ENCODE measurements around the gene CREB5. TPM values are rescaled to one million over a fixed set of nuclear protein-coding genes. Genes with fewer than 3 reads are reported as not detected.

CREB5 gene
- polyA plus RNA-seq, 1 donor from 2014 or later, result 3.7 TPM

DNA sequence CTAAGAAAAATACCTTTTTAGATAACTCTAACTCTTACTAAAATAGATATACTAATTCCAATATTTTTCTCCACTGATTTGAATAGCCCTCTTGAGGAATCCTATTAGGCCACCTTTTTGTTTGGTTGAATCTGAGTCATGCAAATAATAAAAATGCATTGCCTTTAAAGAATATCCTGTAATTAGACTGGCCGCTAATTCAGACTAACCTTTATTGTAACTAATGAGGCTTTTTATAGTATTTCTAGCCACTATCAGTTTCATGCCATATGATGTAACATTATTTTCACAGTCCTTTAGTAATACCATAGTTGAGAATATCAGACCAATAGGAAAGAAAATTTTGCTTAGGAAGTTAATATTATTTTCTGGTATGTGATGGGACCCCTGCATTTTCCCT is 90.1 kb downstream of the CREB5 start:
- H3K27ac ChIP-seq (ENCODE audit: low read length), result no peak overlapping the region
- H3F3A ChIP-seq (ENCODE audit: insufficient read depth, low read length, poor library complexity, severe bottlenecking), result no peaks in the 10 kb centered on the region
- TF ChIP-seq EP300 (conservative IDR thresholded peaks at IDR 0.05; ENCODE audit: poor library complexity, severe bottlenecking) (no peak), MXI1 (conservative IDR thresholded peaks at IDR 0.05; ENCODE audit: poor library complexity, severe bottlenecking) (no peak), SMC3 (conservative IDR thresholded peaks at IDR 0.05; ENCODE audit: poor library complexity) (no peak), TAF1 (IDR thresholded peaks at IDR 0.05; ENCODE audit: low read depth) (no peak), EZH2 (IDR thresholded peaks at IDR 0.05; ENCODE audit: borderline replicate concordance, insufficient read depth, low read length, poor library complexity, severe bottlenecking) (no peak), RAD21 (conservative IDR thresholded peaks at IDR 0.05) (no peak), POLR2AphosphoS5 (IDR thresholded peaks at IDR 0.05) (no peak)
- TF ChIP-seq, protein P1, sequence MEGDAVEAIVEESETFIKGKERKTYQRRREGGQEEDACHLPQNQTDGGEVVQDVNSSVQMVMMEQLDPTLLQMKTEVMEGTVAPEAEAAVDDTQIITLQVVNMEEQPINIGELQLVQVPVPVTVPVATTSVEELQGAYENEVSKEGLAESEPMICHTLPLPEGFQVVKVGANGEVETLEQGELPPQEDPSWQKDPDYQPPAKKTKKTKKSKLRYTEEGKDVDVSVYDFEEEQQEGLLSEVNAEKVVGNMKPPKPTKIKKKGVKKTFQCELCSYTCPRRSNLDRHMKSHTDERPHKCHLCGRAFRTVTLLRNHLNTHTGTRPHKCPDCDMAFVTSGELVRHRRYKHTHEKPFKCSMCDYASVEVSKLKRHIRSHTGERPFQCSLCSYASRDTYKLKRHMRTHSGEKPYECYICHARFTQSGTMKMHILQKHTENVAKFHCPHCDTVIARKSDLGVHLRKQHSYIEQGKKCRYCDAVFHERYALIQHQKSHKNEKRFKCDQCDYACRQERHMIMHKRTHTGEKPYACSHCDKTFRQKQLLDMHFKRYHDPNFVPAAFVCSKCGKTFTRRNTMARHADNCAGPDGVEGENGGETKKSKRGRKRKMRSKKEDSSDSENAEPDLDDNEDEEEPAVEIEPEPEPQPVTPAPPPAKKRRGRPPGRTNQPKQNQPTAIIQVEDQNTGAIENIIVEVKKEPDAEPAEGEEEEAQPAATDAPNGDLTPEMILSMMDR (IDR thresholded peaks at IDR 0.05; ENCODE audit: poor library complexity, severe bottlenecking), result no peak

GRCh38 chr7:28503396-28503795 is 91.1 kb downstream of the CREB5 start:
- Histone ChIP-seq H3K4me3 (ENCODE audit: low read length) (no peak overlapping the region), H3K9me3 (ENCODE audit: low read length) (no peaks in the 10 kb centered on the region), H3K9ac (ENCODE audit: low read length) (no peak overlapping the region), H3K9me2 (ENCODE audit: insufficient read depth, low read length) (no peaks in the 10 kb centered on the region), H2AFZ (ENCODE audit: low read depth, low read length) (no peak overlapping the region), H3K79me2 (replicated peaks; ENCODE audit: insufficient read depth, low read length) (no peaks in the 10 kb centered on the region), H3K4me2 (ENCODE audit: low read length) (no peak overlapping the region), H3F3A (ENCODE audit: insufficient read depth, low read length, poor library complexity, severe bottlenecking) (no peaks in the 10 kb centered on the region), H3K36me3 (ENCODE audit: insufficient read depth, low read length) (no peaks in the 10 kb centered on the region), H3K27me3 (ENCODE audit: insufficient read depth, low read depth, low read length) (no peaks in the 10 kb centered on the region), H4K20me1 (ENCODE audit: insufficient read depth) (no peaks in the 10 kb centered on the region), H3K27ac (ENCODE audit: low read length) (no peak overlapping the region)
- TF ChIP-seq SMC3 (conservative IDR thresholded peaks at IDR 0.05; ENCODE audit: poor library complexity) (no peak), EZH2 (IDR thresholded peaks at IDR 0.05; ENCODE audit: borderline replicate concordance, insufficient read depth, low read length, poor library complexity, severe bottlenecking) (no peak), TAF1 (IDR thresholded peaks at IDR 0.05; ENCODE audit: low read depth) (no peak), EP300 (conservative IDR thresholded peaks at IDR 0.05; ENCODE audit: poor library complexity, severe bottlenecking) (no peak)
- TF ChIP-seq, protein P1 (IDR thresholded peaks at IDR 0.05; ENCODE audit: poor library complexity, severe bottlenecking), result no peak

More for the DNA sequence above, 90.1 kb downstream of the CREB5 start:
- Histone ChIP-seq H3K27me3 (ENCODE audit: insufficient read depth, low read depth, low read length) (no peaks in the 10 kb centered on the region), H4K20me1 (ENCODE audit: insufficient read depth) (no peaks in the 10 kb centered on the region), H3K9ac (ENCODE audit: low read length) (no peak overlapping the region), H3K79me2 (replicated peaks; ENCODE audit: insufficient read depth, low read length) (no peaks in the 10 kb centered on the region), H3K4me3 (ENCODE audit: low read length) (no peak overlapping the region), H3K36me3 (ENCODE audit: insufficient read depth, low read length) (no peaks in the 10 kb centered on the region), H3K4me2 (ENCODE audit: low read length) (no peak overlapping the region), H3K9me3 (ENCODE audit: low read length) (no peaks in the 10 kb centered on the region), H2AFZ (ENCODE audit: low read depth, low read length) (no peak overlapping the region), H3K9me2 (ENCODE audit: insufficient read depth, low read length) (no peaks in the 10 kb centered on the region)

DNA sequence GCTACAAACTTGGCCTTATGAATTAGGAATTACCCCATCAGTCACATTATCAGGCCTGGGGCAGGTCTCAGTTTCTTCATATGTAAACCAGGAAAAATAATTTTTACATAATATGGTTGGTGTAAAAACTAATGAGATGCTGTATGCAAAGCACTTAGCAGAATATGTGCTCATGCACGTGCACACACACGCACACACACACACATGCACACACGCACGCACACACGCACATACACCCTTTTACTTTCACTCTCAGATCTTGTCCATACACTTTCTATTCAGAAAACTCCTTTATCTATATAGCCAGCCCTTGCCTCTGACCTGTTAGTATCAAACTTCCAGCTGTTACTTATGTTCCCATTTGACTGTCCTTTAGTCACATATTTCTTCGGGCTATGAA is 92.7 kb downstream of the CREB5 start:
- H3K9me2 ChIP-seq (ENCODE audit: insufficient read depth, low read length), result no peaks in the 10 kb centered on the region
- no peak overlapping the region for H3K27ac ChIP-seq (ENCODE audit: low read length)
- H3K79me2 ChIP-seq (replicated peaks; ENCODE audit: insufficient read depth, low read length), result no peaks in the 10 kb centered on the region
- H2AFZ ChIP-seq (ENCODE audit: low read depth, low read length), result no peak overlapping the region
- no peak overlapping the region for H3K4me2 ChIP-seq (ENCODE audit: low read length)
- H3K27me3 ChIP-seq (ENCODE audit: insufficient read depth, low read depth, low read length), result no peaks in the 10 kb centered on the region
- no peak overlapping the region for H3K9ac ChIP-seq (ENCODE audit: low read length)
- no peak overlapping the region for H3K4me3 ChIP-seq (ENCODE audit: low read length)
- H3F3A ChIP-seq (ENCODE audit: insufficient read depth, low read length, poor library complexity, severe bottlenecking), result no peaks in the 10 kb centered on the region
- TF ChIP-seq POLR2AphosphoS5 (IDR thresholded peaks at IDR 0.05) (no peak), EP300 (conservative IDR thresholded peaks at IDR 0.05; ENCODE audit: poor library complexity, severe bottlenecking) (no peak), MXI1 (conservative IDR thresholded peaks at IDR 0.05; ENCODE audit: poor library complexity, severe bottlenecking) (no peak), SMC3 (conservative IDR thresholded peaks at IDR 0.05; ENCODE audit: poor library complexity) (no peak)
- TF ChIP-seq, protein P1 (IDR thresholded peaks at IDR 0.05; ENCODE audit: poor library complexity, severe bottlenecking), result no peak
- no peaks in the 10 kb centered on the region for H3K36me3 ChIP-seq (ENCODE audit: insufficient read depth, low read length)
- H4K20me1 ChIP-seq (ENCODE audit: insufficient read depth), result no peaks in the 10 kb centered on the region
- H3K9me3 ChIP-seq (ENCODE audit: low read length), result no peaks in the 10 kb centered on the region
